Natural killer cell (primary cell): ENCODE results near the gene FAM89B. TPM values are rescaled to one million over a fixed set of nuclear protein-coding genes. Genes with fewer than 3 reads are reported as not detected.

Experiments used
- ATAC-seq, 3 donors: fragments of 150-1000 bp in 2 of 3; fragments of 200-7000 bp in 1 of 3; cut with Tn5 transposase; 1 replicate in 1 of 3; 2 replicates in 2 of 3; pipeline ENCODE4 v1.10.0; 2021; ENCODE audit warnings: mild to moderate bottlenecking in 2 of 3, moderate library complexity in 2 of 3
- DNase-seq, 2 donors: peaks; one replicate each; pipeline versions ENCODE4 v3.0.0 to v3.0.0-alpha.2; 2013 to 2021; ENCODE audit warnings: mixed read lengths in 1 of 2
- H3K27ac ChIP-seq: one replicate; pipeline ENCODE4 v1.5.1; 2013; ENCODE audit warnings: mild to moderate bottlenecking, low read length
- H3K27me3 ChIP-seq: one replicate; pipeline ENCODE4 v1.6.1; 2013; ENCODE audit warnings: low read length; ENCODE audit not compliant: control insufficient read depth, insufficient read depth
- H3K36me3 ChIP-seq: one replicate; pipeline ENCODE4 v1.6.1; 2013; ENCODE audit warnings: low read length; ENCODE audit not compliant: control insufficient read depth, insufficient read depth
- H3K4me1 ChIP-seq: one replicate; pipeline ENCODE4 v1.6.1; 2013; ENCODE audit warnings: low read length; ENCODE audit not compliant: control insufficient read depth, insufficient read depth
- H3K4me3 ChIP-seq: one replicate; pipeline ENCODE4 v1.5.1; 2013; ENCODE audit warnings: low read length
- H3K9me3 ChIP-seq: one replicate; pipeline ENCODE4 v1.6.1; 2013; ENCODE audit warnings: low read length; ENCODE audit not compliant: control insufficient read depth, insufficient read depth
- H3K27ac Mint-ChIP-seq, 2 donors: one replicate each; pipeline ENCODE4 v1.8.0; 2022; ENCODE audit warnings: mild to moderate bottlenecking in 2 of 2, mixed read lengths in 2 of 2, moderate library complexity in 1 of 2
- H3K27me3 Mint-ChIP-seq, 2 donors: one replicate each; pipeline ENCODE4 v1.8.0; 2022; ENCODE audit warnings: low read depth in 2 of 2, mixed read lengths in 2 of 2
- H3K36me3 Mint-ChIP-seq: one replicate; pipeline ENCODE4 v1.8.0; 2022; ENCODE audit warnings: mixed read lengths
- H3K4me1 Mint-ChIP-seq, 2 donors: one replicate each; pipeline ENCODE4 v1.8.0; 2022; ENCODE audit warnings: mixed read lengths in 2 of 2
- H3K4me3 Mint-ChIP-seq: one replicate; pipeline ENCODE4 v1.8.0; 2022; ENCODE audit warnings: mild to moderate bottlenecking, moderate library complexity, mixed read lengths
- H3K9me3 Mint-ChIP-seq, 2 donors: one replicate each; pipeline ENCODE4 v1.8.0; 2022; ENCODE audit warnings: mixed read lengths in 2 of 2
- CTCF ChIP-seq: fragments of 200-600 bp; IDR thresholded peaks from one replicate; pipeline ENCODE4 v1.8.0; 2022; ENCODE audit warnings: antibody characterized with exemption
- WGBS: methylation state at CpG from one replicate; pipeline ENCODE4 v1.1.7; 2013; ENCODE audit warnings: missing lambda C conversion rate; ENCODE audit not compliant: insufficient coverage; 5-methylcytosine and 5-hydroxymethylcytosine counted together
- intact Hi-C: fragments of 100-400 bp; cut with micrococcal nuclease; formaldehyde crosslinking; loops from one replicate; pipeline ENCODE4 v1.14.2; 2022
- total RNA-seq, 4 donors: library from RNA; stranded (reverse); fragments of 120-200 nt in 1 of 4; gene quantifications; one replicate each; pipeline versions ENCODE4 v1.2.3 to v1.2.4, GENCODE V29; 2013 to 2022

The FAM89B gene
- total RNA-seq, 3 donors from 2014 or later (not counting 1 experiment from before 2014, with no cell fraction given) = 41.4 to 52.4 (median 44.6) TPM

- Mint-ChIP-seq H3K27me3 (no peaks in the 10 kb centered on the region), H3K4me3 (peak within 1 kb of the TSS; percentile 78), H3K36me3 (no peaks in the 10 kb centered on the region), H3K4me1 (peaks cover 5 to 23% of the 10 kb centered on the region in 2 donors), H3K27ac (peak within 1 kb of the TSS; percentile 51 to 83), H3K9me3 (no peaks in the 10 kb centered on the region)
- Histone ChIP-seq H3K27me3 (no peaks in the 10 kb centered on the region), H3K4me1 (peaks cover 30% of the 10 kb centered on the region), H3K27ac (peak within 1 kb of the TSS; percentile 50), H3K36me3 (peaks cover 14% of the 10 kb centered on the region), H3K9me3 (no peaks in the 10 kb centered on the region), H3K4me3 (peak within 1 kb of the TSS; percentile 62)
- WGBS = under 1% methylated on average over 66 of the region's 82 CpGs
- TF ChIP-seq CTCF = no peak
- DNase-seq (peak; percentile 78 to 90), ATAC-seq (peak; percentile 96 to 99 (median 98))
- intact Hi-C loops = no loop called here
Observed at GRCh38 chr11:65524741-65525545, 47.4 kb upstream of the FAM89B start, which contains the start of gene SCYL1. TSS of gene SCYL1 (plus strand) at chr11:65525083. CDS start at chr11:65525154, 71 bp downstream.

- intact Hi-C loops = no loop called here
- Mint-ChIP-seq H3K27ac (peak overlapping the region; percentile 51 to 83), H3K4me3 (peak overlapping the region; percentile 78), H3K36me3 (no peaks in the 10 kb centered on the region), H3K27me3 (no peaks in the 10 kb centered on the region), H3K4me1 (peaks cover 5 to 23% of the 10 kb centered on the region in 2 donors), H3K9me3 (no peaks in the 10 kb centered on the region)
- no peak for TF ChIP-seq CTCF
- H3K27ac ChIP-seq = peak overlapping the region; percentile 50
- 52% methylated on average over 31 of the region's 31 CpGs for WGBS
- ATAC-seq (no peak), DNase-seq (peak in 1 of 2 donors; percentile 55)
- peaks cover 23% of the 10 kb centered on the region for H3K36me3 ChIP-seq
- H3K4me3 ChIP-seq = peak overlapping the region; percentile 62
- H3K4me1 ChIP-seq = peaks cover 30% of the 10 kb centered on the region
- no peaks in the 10 kb centered on the region for H3K27me3 ChIP-seq
- no peaks in the 10 kb centered on the region for H3K9me3 ChIP-seq
Observed at GRCh38 chr11:65525546-65526480, 46.5 kb upstream of the FAM89B start.

- ATAC-seq (no peak), DNase-seq (no peak)
- Histone ChIP-seq H3K4me3 (no peak overlapping the region), H3K9me3 (no peaks in the 10 kb centered on the region), H3K4me1 (peaks cover 30% of the 10 kb centered on the region), H3K27ac (no peak overlapping the region), H3K36me3 (peaks cover 32% of the 10 kb centered on the region), H3K27me3 (no peaks in the 10 kb centered on the region)
- no peaks in the 10 kb centered on the region for H3K27me3 Mint-ChIP-seq
- H3K36me3 Mint-ChIP-seq = no peaks in the 10 kb centered on the region
- no peaks in the 10 kb centered on the region for H3K9me3 Mint-ChIP-seq
- 98% methylated on average over 8 of the region's 8 CpGs for WGBS
- H3K27ac Mint-ChIP-seq = peak overlapping the region in 1 of 2 donors; percentile 18
- H3K4me3 Mint-ChIP-seq = peak overlapping the region; percentile 52
- no peak for TF ChIP-seq CTCF
- peaks cover 5 to 23% of the 10 kb centered on the region in 2 donors for H3K4me1 Mint-ChIP-seq
- intact Hi-C loops = no loop called here
Observed at GRCh38 chr11:65526744-65527143, 45.6 kb upstream of the FAM89B start.
